Naive thymus-derived CD4-positive, alpha-beta T cell (primary cell): Measurements from ENCODE around the gene THRA. TPM values are rescaled to one million over a fixed set of nuclear protein-coding genes. Genes with fewer than 3 reads are reported as not detected.

Source experiments
- ATAC-seq: fragments of 150-1000 bp; cut with Tn5 transposase; 2 replicates; pipeline ENCODE4 v1.10.0; 2021; ENCODE audit warnings: mild to moderate bottlenecking, moderate library complexity
- CTCF ChIA-PET: fragments of 350-600 bp; sonication (Branson Sonifier 250); formaldehyde crosslinking; loops from one replicate; lab custom pipeline; 2021; ENCODE audit warnings: antibody characterized with exemption; lab: Charles Lee
- POLR2A ChIA-PET: fragments of 350-600 bp; sonication (Branson Sonifier 250); formaldehyde crosslinking; loops from one replicate; lab custom pipeline; 2021; ENCODE audit warnings: antibody characterized with exemption, inconsistent platforms; lab: Charles Lee
- DNase-seq, 9 donors: peaks; one replicate each; pipeline versions ENCODE4 v3.0.0 to v3.0.0-alpha.2; 2020 to 2022; ENCODE audit warnings: mixed read lengths in 1 of 9
- H3K27ac ChIP-seq: one replicate; pipeline ENCODE4 v1.7.0; 2013; ENCODE audit warnings: mild to moderate bottlenecking, low read depth, low read length, moderate library complexity
- H3K27me3 ChIP-seq, 2 donors: one replicate each; pipeline ENCODE4 v1.7.0; 2013; ENCODE audit warnings: low read length in 2 of 2, mild to moderate bottlenecking in 2 of 2, moderate library complexity in 2 of 2; ENCODE audit not compliant: control insufficient read depth in 2 of 2, insufficient read depth in 2 of 2
- H3K36me3 ChIP-seq, 3 experiments: 1 replicate in 2 of 3; 2 replicates in 1 of 3; pipeline ENCODE4 v1.7.0; 2013; ENCODE audit warnings: low read length in 3 of 3, mild to moderate bottlenecking in 3 of 3, moderate library complexity in 1 of 3; ENCODE audit not compliant: insufficient read depth in 3 of 3, control insufficient read depth in 2 of 3
- H3K4me1 ChIP-seq, 2 donors: one replicate each; pipeline ENCODE4 v1.7.0; 2013; ENCODE audit warnings: low read length in 2 of 2, mild to moderate bottlenecking in 2 of 2, moderate library complexity in 1 of 2; ENCODE audit not compliant: control insufficient read depth in 2 of 2, insufficient read depth in 2 of 2
- H3K4me3 ChIP-seq: 2 replicates; pipeline ENCODE4 v1.7.0; 2013; ENCODE audit warnings: mild to moderate bottlenecking, low read length
- H3K9me3 ChIP-seq, 3 experiments: 1 replicate in 2 of 3; 2 replicates in 1 of 3; pipeline ENCODE4 v1.7.0; 2013; ENCODE audit warnings: low read length in 3 of 3; ENCODE audit not compliant: control insufficient read depth in 2 of 3
- H3K27ac Mint-ChIP-seq, 9 donors: one replicate each; pipeline ENCODE4 v1.8.0; 2020 to 2022; ENCODE audit warnings: mixed read lengths in 9 of 9, mild to moderate bottlenecking in 8 of 9, moderate library complexity in 5 of 9, inconsistent platforms in 2 of 9
- H3K27me3 Mint-ChIP-seq, 5 donors: one replicate each; pipeline ENCODE4 v1.8.0; 2021 to 2022; ENCODE audit warnings: mixed read lengths in 5 of 5, mild to moderate bottlenecking in 1 of 5
- H3K36me3 Mint-ChIP-seq, 5 donors: one replicate each; pipeline ENCODE4 v1.8.0; 2020 to 2022; ENCODE audit warnings: mixed read lengths in 5 of 5, mild to moderate bottlenecking in 3 of 5, inconsistent platforms in 1 of 5
- H3K4me1 Mint-ChIP-seq, 7 donors: one replicate each; pipeline ENCODE4 v1.8.0; 2020 to 2022; ENCODE audit warnings: mixed read lengths in 7 of 7, mild to moderate bottlenecking in 3 of 7, inconsistent platforms in 1 of 7
- H3K4me3 Mint-ChIP-seq, 10 donors: one replicate each; pipeline ENCODE4 v1.8.0; 2020 to 2022; ENCODE audit warnings: mild to moderate bottlenecking in 10 of 10, mixed read lengths in 10 of 10, moderate library complexity in 6 of 10, inconsistent platforms in 2 of 10
- H3K9me3 Mint-ChIP-seq, 11 donors: one replicate each; pipeline ENCODE4 v1.8.0; 2020 to 2022; ENCODE audit warnings: mixed read lengths in 11 of 11, mild to moderate bottlenecking in 4 of 11, inconsistent platforms in 1 of 11, moderate library complexity in 1 of 11
- intact Hi-C, 2 donors: fragments of 100-400 bp; cut with micrococcal nuclease; formaldehyde crosslinking; loops; one replicate each; pipeline ENCODE4 v1.15.1; 2023
- polyA plus RNA-seq, 2 donors: library from polyadenylated mRNA; unstranded; fragments of 300-500 nt; fragmentation: Illumina TruSeq; gene quantifications; one replicate each; pipeline ENCODE4 v1.2.3, GENCODE V29; 2021
- total RNA-seq, 6 experiments: library from RNA in 5 of 6; stranded (reverse) in 5 of 6; gene quantifications; 1 replicate in 5 of 6; 2 replicates in 1 of 6; pipeline ENCODE4 v1.2.3 and lab custom pipeline; 2021 to 2026

The THRA gene
- total and polyA plus RNA-seq, 7 experiments from 2014 or later: 3.2 to 55.9 (median 33.5) TPM

DNA sequence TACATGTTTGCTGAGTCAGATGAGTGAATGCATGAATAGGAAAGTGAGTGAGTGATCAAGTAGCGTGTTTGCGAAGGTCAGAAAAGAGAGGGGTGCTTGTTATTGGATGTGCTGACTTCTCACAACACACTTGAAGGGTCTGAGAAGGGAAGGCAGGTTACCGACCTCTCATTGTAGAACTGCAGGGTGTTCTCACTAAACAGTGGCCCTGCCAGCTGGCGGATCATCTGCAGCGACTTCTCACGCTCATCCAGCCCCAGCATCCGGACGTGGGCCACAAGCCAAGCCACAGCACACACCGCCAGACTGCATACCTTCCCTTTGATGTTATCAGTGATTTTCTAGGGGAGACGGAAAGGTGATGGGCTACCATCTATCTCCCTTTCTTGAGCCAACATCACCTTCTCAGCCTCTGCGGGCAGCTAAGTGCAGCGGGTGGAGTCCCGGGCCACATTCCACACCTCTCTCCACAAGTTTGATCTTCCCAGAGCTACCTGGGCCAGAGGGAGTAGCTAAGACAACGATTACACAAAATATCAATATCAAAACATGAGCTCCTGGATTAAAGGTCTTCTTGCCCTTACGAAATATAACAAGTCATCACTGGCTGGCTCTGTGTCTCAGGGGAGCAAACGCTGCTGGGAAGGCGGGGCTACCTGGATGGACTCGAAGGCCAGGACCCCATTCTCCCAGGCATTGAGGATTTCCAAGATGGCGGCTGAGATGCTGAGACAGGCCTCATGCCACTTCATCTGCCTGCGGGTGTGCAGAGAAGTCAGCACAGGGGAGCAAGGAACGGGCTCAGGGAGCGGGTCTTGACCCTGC is 36.6 kb upstream of the THRA start:
- ATAC-seq (peak; percentile 68), DNase-seq (peak in 7 of 9 donors; percentile 35 to 59 (median 53))
- H3K4me1 ChIP-seq: peaks cover 6 to 26% of the 10 kb centered on the region in 2 donors
- Mint-ChIP-seq H3K27ac (peak overlapping the region in 7 of 9 donors; percentile 30 to 88 (median 65)), H3K36me3 (peaks cover 8 to 49% (median 12%) of the 10 kb centered on the region in 5 donors), H3K4me3 (peak overlapping the region; percentile 11 to 78 (median 56)), H3K9me3 (no peaks in the 10 kb centered on the region), H3K27me3 (no peaks in the 10 kb centered on the region), H3K4me1 (peaks cover 10 to 24% (median 22%) of the 10 kb centered on the region in 7 donors)
- no peaks in the 10 kb centered on the region for H3K27me3 ChIP-seq
- intact Hi-C loops: loop anchor here in 1 of 2 donors (5.0 kb wide), 1 partner anchor 141 kb away; no protein-coding TSS in a partner anchor
- CTCF ChIA-PET: interaction anchor here (0.6 to 4.7 kb wide), 20 partner anchors 13 to 403 kb away, joined by 3 to 85 read pairs (median 3); partner anchors contain the start of genes CSF3 and WIPF2
- no peaks in the 10 kb centered on the region for H3K9me3 ChIP-seq
- peaks cover 4 to 77% (median 6%) of the 10 kb centered on the region in 3 experiments for H3K36me3 ChIP-seq
- POLR2A ChIA-PET: interaction anchor here (0.7 to 1.6 kb wide), 3 partner anchors 46 to 86 kb away, joined by 3 to 5 read pairs (median 4); partner anchors contain the start of gene PSMD3
- H3K4me3 ChIP-seq: no peak overlapping the region
- no peak overlapping the region for H3K27ac ChIP-seq

DNA sequence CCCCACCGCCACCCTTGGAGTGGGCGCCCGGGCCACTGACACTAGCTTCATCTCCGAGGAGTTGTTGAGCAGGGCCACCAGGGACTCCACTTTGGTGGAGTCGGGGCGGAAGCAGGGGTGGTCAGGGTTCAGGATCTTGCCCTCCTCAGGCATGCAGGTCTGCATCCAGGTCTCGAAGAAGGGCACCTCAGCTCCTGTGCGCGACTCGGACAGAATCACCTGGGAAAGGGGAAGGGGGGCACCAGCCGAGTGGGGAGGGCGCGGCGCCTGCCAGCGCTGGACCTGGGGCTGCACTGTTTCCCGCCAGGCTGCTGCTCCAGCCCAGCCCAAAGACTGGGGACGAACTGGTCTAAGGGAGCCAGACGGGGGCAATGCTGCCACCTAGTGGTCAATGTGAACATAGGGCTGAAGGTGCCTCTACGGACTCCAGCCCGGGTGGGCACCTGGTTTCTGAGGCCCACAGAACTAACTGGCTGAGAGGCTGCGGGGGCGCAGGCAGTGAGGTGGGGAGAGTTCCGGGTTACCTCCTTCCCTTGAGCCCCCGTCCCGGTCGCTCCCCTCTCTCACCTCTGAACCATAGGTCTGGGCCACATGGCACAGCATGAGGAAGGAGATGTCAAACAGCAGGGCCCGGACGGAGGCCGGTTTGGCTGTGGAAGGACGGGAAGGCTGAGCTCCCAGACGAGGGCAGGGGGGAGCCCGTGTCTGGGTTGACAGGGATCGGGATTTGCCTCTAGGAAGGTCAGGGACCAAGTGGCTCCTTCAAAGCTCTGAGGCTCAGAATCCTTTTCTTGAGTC is 35.8 kb upstream of the THRA start:
- Mint-ChIP-seq H3K4me3 (peak overlapping the region in 4 of 10 donors; percentile 14 to 72 (median 36)), H3K9me3 (no peaks in the 10 kb centered on the region), H3K36me3 (peaks cover 10 to 48% (median 15%) of the 10 kb centered on the region in 5 donors), H3K27me3 (no peaks in the 10 kb centered on the region), H3K4me1 (peaks cover 10 to 24% (median 22%) of the 10 kb centered on the region in 7 donors), H3K27ac (peak overlapping the region in 2 of 9 donors; percentile 19 to 42)
- Histone ChIP-seq H3K27ac (no peak overlapping the region), H3K27me3 (no peaks in the 10 kb centered on the region), H3K36me3 (peaks cover 3 to 77% (median 14%) of the 10 kb centered on the region in 3 experiments), H3K4me3 (no peak overlapping the region), H3K9me3 (no peaks in the 10 kb centered on the region), H3K4me1 (peaks cover 6 to 26% of the 10 kb centered on the region in 2 donors)
- intact Hi-C loops: loop anchor here (1.0 to 5.0 kb wide), 6 partner anchors 14 to 164 kb away; no protein-coding TSS in a partner anchor
- ChIA-PET CTCF (interaction anchor here (0.7 to 4.7 kb wide), 21 partner anchors 10 to 404 kb away, joined by 3 to 85 read pairs (median 4); partner anchors contain the start of gene CSF3), POLR2A (interaction anchor here (0.7 to 1.7 kb wide), 5 partner anchors 14 to 85 kb away, joined by 3 to 6 read pairs (median 4); partner anchors contain the start of gene PSMD3)
- ATAC-seq (peak; percentile 91), DNase-seq (peak; percentile 54 to 81 (median 69))

DNA sequence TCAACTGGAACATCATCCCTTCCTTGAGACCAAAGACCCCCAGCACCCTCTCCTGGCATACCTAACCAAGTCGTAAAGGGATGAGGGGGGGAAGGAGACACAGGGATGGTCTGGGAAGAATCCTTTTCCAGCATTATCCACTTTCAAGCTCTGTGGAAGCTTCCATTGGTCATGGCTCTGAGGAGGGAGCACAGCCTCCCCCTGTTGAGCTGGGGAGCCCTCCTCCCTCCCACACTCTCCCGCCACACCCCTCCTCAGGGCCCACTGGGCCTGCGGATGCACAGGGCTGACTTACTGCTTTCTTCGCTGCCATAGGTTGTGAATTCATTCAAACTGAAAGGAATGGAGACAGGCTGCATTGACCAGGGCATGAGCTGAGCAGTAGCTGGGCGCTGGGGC is 35.2 kb upstream of the THRA start:
- ATAC-seq: no peak
- intact Hi-C loops: loop anchor here (1.0 to 5.0 kb wide), 6 partner anchors 14 to 164 kb away; no protein-coding TSS in a partner anchor
- H3K36me3 Mint-ChIP-seq: peaks cover 10 to 50% (median 21%) of the 10 kb centered on the region in 5 donors

DNA sequence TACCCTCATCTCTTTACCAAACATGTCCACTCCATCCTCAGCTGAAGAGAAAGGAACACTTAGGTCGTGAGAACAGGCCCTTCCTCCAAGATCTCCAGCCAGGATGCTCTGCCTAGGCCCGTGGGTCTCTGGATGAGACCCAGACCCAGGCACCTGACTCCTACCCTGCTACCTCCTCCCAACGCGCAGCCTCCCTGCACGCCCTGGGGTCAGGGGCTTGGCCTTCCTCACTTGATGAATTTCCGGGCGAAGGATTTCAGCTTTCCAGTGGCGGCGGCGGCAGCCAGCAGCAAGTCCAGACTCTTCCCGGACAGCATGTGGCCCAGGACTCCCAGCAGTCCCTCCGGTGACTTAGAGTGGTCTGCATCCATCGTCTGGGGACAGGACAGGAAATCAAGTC is 34.2 kb upstream of the THRA start:
- ChIA-PET CTCF (interaction anchor here (1.1 to 4.7 kb wide), 4 partner anchors 13 to 58 kb away, joined by 3 to 85 read pairs (median 14); partner anchors contain the start of gene CSF3), POLR2A (interaction anchor here (0.9 to 1.7 kb wide), 2 partner anchors 10 to 16 kb away, joined by 3 to 6 read pairs; no protein-coding TSS in a partner anchor)
- Mint-ChIP-seq H3K36me3 (peaks cover 10 to 55% (median 22%) of the 10 kb centered on the region in 5 donors), H3K4me3 (no peak overlapping the region), H3K4me1 (peaks cover 10 to 24% (median 22%) of the 10 kb centered on the region in 7 donors), H3K27me3 (no peaks in the 10 kb centered on the region), H3K27ac (no peak overlapping the region), H3K9me3 (no peaks in the 10 kb centered on the region)
- no peaks in the 10 kb centered on the region for H3K27me3 ChIP-seq
- peaks cover 0 to 77% (median 24%) of the 10 kb centered on the region in 3 experiments for H3K36me3 ChIP-seq
- intact Hi-C loops: loop anchor here in 1 of 2 donors (5.0 kb wide), 1 partner anchor 139 kb away; no protein-coding TSS in a partner anchor
- H3K9me3 ChIP-seq: no peaks in the 10 kb centered on the region
- no peak overlapping the region for H3K4me3 ChIP-seq
- no peak overlapping the region for H3K27ac ChIP-seq
- H3K4me1 ChIP-seq: peaks cover 6 to 26% of the 10 kb centered on the region in 2 donors
- ATAC-seq (no peak), DNase-seq (no peak)

More for the DNA sequence above, 35.2 kb upstream of the THRA start:
- Mint-ChIP-seq H3K27me3 (no peaks in the 10 kb centered on the region), H3K27ac (no peak overlapping the region), H3K9me3 (no peaks in the 10 kb centered on the region), H3K4me1 (peaks cover 10 to 24% (median 22%) of the 10 kb centered on the region in 7 donors), H3K4me3 (no peak overlapping the region)
- Histone ChIP-seq H3K4me3 (no peak overlapping the region), H3K27me3 (no peaks in the 10 kb centered on the region), H3K9me3 (no peaks in the 10 kb centered on the region), H3K4me1 (peaks cover 6 to 26% of the 10 kb centered on the region in 2 donors), H3K27ac (no peak overlapping the region), H3K36me3 (peaks cover 0 to 77% (median 18%) of the 10 kb centered on the region in 3 experiments)
- ChIA-PET POLR2A (interaction anchor here (0.6 to 1.7 kb wide), 4 partner anchors 11 to 71 kb away, joined by 3 to 6 read pairs (median 4); no protein-coding TSS in a partner anchor), CTCF (interaction anchor here (0.6 to 4.7 kb wide), 8 partner anchors 10 to 299 kb away, joined by 3 to 85 read pairs (median 4); partner anchors contain the start of gene CSF3)
- DNase-seq: no peak

DNA sequence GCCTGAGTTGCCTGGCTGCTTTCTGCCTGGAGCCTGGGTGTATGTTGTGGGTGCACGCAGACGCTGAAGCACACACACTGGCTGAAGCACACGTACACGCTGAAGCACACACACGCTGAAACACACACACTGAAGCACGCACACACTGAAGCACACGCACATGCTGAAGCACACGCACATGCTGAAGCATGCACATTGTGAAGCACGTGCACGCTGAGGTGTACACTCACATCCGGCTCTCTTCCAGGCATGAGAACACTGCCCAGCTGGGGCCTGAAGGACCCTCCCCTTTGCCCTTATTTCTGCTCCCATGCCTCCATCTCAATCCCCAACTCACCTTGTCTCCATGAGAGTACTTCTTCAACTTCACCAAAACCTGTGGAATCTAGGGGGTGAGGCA is 31.1 kb upstream of the THRA start:
- peaks cover 3 to 6% (median 5%) of the 10 kb centered on the region in 7 donors for H3K4me1 Mint-ChIP-seq
- Histone ChIP-seq H3K36me3 (peaks cover 0 to 89% (median 33%) of the 10 kb centered on the region in 3 experiments), H3K4me3 (no peak overlapping the region), H3K4me1 (peaks cover 0 to 6% of the 10 kb centered on the region in 2 donors), H3K9me3 (no peaks in the 10 kb centered on the region), H3K27me3 (no peaks in the 10 kb centered on the region), H3K27ac (no peak overlapping the region)
- no peak for ATAC-seq
- no peak overlapping the region for H3K27ac Mint-ChIP-seq
- intact Hi-C loops: no loop called here
- ChIA-PET POLR2A (no interaction called here), CTCF (no interaction called here)
- H3K4me3 Mint-ChIP-seq: no peak overlapping the region
- no peak for DNase-seq
- H3K36me3 Mint-ChIP-seq: peaks cover 14 to 53% (median 25%) of the 10 kb centered on the region in 5 donors
- no peaks in the 10 kb centered on the region for H3K27me3 Mint-ChIP-seq
- H3K9me3 Mint-ChIP-seq: no peaks in the 10 kb centered on the region
